HG03103 (cell line): ENCODE results near the gene DPYD.

Experiments used
- ATAC-seq: cut with Tn5 transposase; IDR thresholded peaks from one replicate; pipeline ENCODE4 v1.9.1; 2021; ENCODE audit warnings: low read depth; ENCODE audit not compliant: unreplicated experiment

DPYD gene

DNA sequence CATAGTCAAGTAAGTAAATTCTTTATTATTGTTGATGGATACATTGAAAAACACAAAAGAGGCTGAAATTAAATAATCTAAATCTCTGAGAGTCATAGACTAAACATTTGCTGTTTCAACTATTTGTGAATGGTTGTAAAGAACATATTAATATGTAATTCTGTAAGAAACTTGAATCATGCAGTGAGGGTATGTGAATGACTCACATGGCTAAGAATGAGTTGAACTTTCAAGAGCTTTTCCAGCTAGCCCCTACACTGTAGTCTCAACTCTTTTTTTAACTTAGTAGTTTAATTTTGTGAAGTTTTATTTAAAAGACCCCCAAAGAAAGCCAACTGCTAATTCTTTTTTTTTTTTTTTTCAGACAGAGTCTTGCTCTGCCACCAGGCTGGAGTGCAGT, 588.1 kb downstream of the DPYD start:
- ATAC-seq = no peak

DNA sequence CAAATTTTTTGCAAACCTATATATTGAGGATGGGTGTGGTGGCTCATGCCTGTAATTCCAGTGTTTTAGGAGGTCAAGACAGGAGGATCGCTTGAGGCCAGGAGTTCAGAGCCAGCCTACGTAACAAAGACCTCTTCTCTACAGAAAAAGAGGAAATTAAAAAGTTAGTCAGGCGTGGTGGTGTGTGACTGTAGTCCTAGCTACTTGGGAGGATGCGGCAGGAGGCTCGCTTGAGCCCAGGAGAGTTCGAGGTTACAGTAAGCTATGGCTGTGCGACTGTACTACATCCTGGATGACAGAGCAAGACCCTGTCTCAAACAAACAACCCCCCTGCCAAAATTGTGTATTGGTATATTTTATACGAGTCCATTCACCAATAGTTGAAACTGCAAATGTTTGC, 589.7 kb downstream of the DPYD start:
- no peak for ATAC-seq

DNA sequence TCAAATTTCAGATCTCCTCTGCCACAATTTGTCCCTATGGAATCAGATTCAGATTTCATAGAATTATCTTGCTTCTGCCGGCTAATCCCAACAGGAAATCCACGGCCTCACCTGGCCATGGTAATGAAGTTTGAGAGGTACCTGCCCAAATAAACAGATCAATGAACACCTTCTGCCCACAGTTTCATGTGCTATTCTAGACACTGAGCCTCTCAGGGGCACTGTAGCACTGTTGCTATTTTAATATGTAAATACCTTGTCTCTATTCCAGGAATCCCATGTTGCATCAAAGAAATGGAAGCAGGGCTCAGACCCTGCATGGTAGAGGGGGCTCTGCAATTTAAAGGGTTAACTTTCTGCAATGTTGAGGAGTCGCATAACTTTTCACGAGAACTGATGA, 606.1 kb downstream of the DPYD start:
- ATAC-seq = no peak

DNA sequence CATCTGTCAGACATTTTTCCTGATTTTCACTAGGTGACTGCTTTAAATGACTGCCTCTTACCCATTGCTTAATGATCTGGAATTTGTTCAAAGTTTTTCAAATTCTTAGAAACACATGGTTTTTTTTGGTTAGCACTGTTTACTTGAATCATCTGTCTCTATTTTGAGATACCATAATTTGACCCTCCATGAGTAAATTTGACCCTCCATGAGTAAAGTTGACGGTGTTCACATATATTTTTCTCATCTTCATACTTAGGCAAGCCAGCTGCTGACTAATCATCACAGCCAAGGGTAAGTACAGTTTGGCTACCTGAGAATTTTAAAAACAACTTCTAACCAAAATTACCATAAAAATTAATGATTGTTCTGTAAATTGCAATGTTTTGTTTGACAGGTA, 612.7 kb downstream of the DPYD start:
- no peak for ATAC-seq

DNA sequence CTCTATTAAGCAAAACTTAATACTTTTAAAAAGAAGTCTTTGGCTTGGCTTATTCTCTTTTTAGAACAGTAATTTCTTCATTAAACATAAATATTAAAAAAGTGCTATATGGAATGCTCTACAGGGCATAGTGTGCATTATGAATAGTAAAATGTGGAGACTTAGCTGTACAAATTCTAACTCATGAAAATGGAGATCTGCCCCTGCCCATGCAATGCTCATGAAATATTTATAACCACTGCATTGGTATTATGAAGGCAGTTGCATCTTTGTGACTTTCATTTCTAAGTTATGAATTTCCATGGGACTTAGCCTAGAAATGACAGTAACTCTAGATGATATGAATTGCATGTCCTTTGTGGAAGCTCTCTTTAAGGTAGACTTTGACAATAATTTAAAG, 613.3 kb downstream of the DPYD start:
- no peak for ATAC-seq

DNA sequence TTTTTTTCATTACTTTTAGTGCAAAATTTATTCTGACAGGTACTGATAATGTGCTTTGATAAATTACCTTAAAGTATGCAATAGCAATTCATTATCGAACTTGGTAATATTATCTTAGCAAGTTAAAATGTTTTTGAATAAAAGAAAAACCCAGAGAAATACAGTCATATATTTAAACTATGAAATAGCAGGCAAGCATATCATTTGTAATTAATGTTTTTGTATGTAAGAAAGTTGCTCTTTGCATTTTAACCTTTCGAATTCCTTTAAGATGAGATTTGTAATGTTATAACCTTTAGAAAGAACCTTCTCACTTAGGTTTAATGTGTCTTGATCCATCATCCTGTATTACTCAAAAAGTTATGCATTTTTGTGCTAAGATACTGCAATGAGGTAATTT, 613.7 kb downstream of the DPYD start:
- no peak for ATAC-seq

DNA sequence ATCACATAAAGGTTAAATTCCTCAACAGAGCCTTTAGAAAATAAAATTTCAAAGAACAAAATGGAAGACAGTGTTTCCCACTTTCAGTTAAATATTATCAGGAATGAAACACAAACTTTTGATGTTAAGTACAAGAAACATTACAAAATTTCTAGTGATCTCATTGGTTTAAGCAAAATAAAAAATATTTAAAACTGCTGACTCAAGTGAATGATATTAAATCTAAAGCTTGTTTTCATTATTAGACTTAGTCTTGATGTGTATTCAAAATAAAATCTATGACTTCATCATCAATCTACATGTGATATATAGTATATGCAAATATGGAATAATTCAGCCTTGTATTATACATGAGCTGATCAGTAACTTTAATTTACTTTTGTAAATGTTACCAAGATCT, 614.3 kb downstream of the DPYD start:
- no peak for ATAC-seq

DNA sequence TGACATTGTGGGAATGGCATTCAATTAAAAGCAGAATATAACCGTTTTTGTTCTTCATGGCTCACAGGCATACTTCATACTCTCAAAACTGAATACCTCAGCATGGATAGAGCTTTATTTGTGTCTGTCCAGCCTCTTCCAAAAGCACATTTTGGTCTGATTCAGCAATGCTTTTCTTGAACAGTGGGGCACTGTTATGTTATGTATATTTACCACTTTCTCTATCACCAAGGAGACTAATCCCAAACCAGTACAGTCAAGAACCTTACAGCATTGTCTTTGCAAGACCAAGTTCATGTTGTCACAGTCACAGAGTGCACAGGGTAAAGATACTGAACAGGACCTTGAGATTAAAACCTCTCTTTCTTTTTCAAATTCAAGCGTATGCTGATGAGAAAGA, 616.5 kb downstream of the DPYD start:
- no peak for ATAC-seq

DNA sequence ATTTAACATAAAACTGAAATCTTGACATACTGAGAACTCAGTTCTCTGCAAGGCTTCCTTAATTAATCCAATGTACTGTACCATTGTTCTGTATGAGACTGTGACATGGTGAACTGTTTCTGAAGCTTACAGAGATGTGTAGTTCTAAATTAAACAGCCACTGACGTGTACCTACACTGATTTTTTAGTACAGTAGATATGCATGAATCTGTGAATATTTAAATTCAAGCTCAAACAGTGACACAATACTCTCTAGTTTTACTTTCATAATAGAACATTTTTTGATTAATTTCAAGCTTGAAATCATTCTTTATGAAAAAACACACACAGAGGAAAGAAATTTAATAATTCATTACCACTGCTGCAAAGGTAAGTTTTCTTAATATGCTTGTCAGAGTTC, 621.9 kb downstream of the DPYD start:
- ATAC-seq = no peak

DNA sequence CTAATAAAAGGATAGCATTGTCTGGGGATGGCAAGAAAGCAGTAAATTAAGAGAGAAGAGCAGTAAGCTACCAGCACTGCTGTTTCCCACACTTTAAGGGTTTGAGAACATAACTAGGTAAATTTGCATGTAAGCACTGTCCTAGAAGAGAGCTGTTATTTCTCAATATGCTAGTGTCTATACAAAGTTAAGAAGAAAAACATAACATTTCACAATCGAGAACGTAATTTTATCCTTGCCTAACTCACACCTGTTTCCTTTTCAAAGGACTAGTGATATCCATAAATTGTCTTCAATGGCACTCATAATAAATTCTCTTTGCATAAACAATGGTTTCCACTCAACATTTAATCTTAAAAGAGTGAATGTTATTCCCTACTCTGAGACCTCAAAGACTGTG, 623.2 kb downstream of the DPYD start:
- no peak for ATAC-seq

DNA sequence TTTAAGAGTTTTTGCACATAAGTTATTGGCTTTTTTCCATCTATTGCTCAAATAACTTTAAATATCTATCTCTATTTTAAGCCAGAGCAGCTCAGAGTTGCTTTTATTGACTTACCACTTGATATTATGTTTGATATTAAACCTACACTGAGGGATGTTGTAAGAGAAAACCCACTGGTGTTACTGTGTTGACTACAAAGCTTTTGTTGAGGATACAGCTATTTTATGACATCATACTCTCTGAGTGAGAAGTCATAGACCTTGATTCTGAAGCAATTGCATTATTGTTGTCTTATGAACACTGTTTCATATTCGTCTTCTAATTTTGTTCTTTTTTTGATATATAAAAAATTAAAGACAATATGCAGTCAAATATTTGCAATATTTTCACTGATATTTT, 638.9 kb downstream of the DPYD start:
- no peak for ATAC-seq

DNA sequence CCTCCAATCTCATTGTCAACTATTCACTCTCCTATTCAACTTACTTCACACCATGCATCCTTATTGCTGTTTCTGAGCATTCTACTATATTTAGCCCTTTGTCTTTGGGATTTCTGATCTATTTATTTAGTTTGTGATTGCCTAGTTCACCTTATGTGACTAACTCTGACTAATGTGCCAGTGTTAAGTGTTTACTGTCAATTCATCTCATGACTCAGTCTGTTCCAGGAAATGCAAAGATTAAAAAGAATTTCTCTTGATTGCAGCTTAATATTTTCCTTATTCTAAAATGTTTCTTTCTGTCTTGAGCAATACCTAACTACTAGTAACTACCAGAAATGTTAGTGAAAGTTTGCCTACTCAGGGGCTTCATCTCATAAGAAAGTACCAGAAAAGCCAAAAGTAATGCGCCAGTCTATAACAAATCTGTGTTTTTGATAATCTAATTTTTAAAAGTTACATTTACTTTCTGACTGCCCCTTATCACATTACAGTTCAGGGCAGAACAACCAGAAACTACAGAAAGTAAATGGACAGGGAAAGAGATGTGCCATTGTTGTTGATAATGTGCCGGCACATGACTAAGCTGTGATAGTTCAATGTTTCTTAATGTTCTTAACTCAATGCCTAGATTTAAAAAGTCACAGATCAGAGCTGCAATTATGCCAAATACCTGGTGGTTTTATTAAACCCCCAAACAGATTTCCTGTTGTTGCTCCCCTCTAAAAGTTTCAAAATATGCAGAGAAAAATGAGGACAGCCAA, 642.8 kb downstream of the DPYD start:
- ATAC-seq = no peak

DNA sequence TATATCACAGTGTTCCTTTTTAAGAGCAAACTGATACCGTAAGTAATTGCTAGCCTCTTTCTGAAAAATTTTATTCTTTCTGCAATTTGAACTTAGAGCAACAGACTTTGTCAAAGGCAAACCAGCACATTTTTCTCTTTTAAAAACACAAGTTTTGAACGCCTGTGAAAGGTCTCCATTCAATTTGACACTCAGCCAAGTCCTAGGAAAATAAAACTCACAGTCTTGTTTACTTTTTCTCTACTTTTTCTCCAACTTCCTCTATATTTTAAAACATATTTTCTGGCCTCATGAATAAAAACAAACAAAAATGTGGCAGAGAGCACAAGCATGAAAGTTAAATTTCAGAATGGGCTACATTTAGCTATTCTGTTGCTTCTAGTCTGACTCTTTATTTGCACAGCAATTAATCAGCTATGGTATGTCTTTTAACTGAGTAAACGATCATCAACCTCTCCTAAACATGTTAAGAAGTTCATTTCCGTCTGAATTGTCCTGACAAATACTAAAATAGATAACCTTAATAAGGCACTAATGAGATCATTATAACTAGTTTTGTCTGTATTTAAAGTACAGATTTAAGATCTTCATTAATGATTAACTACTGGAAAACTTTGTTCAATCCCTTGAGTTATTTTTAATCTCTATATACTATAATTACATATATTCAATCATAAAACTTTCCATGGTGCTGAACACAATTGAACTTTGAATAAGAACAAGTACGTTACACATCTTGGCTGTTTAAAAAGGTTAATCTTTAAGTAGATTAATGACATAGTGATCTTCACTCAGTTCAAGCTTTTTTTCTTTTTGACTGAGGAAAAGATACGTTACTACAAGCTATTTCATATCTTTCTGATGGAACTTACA, 648.7 kb downstream of the DPYD start:
- no peak for ATAC-seq

DNA sequence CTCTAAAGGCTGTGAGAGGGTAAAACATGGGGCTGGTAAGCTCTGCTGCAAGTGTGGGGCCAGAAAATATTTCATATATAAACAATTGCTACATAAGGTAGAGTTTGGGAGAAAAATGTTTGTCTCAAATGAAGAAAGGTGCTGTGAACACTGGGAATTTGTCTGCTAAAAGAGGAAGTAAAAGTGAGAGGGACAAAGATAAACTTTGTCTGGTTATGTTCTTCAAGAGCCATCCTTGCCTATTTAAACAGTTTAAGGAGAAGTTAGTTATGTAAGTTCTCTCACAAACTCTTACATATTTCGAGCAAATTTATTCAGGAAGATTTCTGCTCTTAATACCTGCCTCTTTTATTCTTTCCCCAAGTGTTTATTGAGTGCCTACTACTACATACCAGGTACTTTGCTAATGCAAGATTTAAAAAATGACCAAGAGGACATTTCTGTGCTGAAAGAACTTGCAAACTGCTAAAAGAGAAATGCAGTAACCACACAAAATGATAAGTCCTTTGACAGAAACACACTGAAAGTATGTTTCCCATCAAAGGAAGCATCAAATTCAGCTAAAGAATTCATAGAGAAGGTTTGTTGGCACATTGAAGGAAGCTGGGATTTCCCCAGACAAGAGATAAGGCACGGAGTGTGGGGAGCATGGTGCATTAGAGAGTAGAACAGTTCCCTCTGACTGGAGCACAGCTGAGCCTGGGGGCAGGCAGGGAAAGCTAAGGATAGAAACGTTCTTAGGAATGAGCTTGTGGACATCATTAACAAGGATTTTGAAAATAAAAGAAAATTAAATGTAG, 650.1 kb downstream of the DPYD start:
- no peak for ATAC-seq

DNA sequence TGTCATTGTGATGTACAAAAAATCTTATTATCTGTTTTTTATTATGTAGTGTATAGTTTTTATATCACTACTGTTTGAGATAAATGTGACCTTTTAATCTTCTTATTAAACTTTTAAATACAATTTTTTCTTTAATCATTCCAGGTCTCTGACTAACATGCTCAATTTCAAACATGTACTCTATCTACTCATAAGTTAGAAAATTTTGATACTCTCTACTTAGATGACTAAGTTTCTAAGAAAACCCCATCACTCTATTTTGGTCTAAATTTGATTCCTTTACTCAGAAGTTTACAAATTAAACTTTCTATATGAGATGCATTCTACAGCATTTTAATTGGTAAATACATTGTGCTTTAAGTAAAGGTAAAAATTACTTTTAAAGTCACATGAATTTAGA, 655.2 kb downstream of the DPYD start:
- ATAC-seq = no peak

DNA sequence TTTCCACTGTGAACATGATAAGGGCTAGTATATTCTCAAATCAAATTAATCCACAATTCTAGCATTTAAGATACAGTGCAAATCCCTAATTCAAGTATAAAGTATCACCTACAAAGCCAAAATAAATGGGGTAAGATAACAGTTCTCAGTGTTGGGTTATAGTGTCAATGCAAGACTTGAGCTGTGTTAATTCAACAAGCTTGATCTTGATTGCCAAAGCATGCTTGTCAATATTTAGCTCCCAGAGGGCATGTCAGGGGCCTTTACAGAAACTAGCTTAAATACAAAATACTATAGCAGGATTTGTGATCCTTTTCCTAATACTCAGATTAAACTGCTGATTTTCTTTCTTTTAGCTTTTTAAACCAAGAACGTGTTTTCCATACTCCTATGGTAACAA, 658.0 kb downstream of the DPYD start:
- ATAC-seq = no peak

DNA sequence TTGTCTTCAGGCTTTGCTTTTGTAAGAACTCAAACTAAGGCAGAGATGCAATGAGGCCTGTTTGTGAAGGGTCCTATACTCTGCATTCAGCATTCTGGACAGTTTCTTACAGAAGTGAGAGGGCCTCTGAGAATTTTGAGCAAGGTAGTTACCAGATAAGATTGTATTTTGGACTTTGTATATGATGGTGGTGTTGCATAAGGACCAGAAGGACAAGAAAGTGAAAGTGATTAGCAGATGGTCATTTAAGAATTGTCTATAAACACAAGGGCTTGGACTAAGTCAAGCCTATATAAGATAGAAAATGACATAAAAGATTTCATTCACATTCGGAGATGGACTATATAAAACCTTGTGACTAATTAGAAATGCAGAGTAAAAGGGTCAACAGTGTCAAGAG, 662.2 kb downstream of the DPYD start:
- ATAC-seq = no peak

DNA sequence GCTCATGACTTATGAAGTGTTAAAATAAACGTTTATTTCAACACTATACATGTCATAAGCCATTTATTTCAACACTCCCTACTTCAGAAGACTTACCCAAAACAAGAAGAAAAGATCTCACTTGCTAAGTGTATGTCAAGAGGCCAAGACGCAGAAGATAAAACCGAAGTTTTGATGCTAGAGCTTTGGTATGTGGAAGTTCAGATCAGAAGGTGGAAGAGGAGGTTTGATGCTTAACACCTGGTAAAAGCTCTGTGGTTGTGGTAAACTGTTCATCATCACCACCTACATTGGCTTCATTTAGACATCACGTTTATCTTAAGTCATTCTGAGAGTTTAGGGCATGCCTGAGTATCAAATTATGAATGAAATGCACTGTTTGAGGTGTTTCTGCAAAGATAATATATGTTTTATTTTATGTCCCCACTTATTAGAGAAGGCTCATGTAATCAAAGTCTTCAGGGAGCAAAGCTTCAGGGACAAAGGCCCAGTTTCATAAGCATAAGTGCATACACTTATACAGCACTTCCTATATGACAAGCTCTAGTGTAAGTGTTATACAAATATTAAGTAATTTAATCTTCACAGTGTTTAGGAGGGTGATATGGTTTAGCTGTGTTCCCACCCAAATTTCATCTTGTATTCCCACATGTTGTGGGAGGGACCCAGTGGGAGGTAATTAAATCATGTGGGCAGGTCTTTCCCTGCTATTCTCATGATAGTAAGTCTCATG, 665.9 kb downstream of the DPYD start:
- ATAC-seq = no peak

DNA sequence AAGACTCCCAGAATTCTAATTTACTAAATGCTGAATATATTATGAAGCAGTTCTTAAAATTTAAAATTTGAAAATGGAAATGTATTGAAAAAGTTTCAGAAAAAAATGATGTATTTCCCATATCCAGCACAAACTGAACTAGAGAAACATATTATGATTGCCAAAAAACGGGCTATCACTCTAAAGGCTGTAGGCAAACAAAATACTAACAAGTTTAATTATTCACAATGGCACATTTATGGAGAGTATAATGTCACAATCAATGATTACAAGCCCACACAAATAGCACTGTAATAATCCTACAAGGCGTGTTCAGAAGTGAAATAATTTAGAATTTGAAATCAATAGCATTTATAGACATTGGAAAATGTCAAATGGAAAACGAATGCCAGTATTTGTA, 667.9 kb downstream of the DPYD start:
- ATAC-seq = no peak

DNA sequence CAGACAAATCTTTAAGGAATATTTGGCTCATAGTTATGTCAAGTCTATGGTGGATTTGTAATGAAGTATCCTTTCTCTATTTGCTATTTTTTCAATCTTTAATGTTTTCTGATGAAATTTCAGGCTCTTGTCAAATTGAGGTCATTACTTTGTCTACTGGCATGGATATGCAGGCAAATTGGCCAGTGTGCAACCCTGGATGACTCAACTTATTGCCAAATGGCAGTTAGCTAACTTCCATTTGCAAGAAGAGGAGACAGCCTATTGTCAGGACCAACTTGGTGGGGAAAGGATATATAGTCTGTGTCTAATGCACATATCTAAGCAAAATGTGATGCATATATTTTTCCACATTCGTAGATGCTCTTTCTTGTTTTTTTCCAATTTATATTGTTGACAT, 668.8 kb downstream of the DPYD start:
- no peak for ATAC-seq

DNA sequence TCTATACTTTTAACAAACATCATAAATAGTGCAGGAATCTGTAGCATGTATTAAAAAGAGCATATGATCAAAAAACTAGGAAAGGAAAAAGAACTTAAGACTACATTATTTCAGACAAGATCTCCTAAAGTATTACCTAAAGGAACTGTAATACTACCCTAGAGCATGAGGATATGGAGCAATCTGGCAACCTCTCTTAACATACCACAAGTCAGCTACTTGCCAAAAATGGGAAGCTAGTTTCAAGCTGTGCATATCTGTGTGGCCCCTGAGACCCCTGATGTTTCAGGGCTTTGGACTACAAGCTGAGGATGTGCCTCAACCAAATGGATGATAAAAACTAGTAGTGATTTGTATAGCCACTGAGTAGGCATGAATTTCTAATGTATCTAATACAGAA, 673.6 kb downstream of the DPYD start:
- ATAC-seq = no peak
